ENCODE measurements around the gene TRAF4.

The TRAF4 gene, protein sequence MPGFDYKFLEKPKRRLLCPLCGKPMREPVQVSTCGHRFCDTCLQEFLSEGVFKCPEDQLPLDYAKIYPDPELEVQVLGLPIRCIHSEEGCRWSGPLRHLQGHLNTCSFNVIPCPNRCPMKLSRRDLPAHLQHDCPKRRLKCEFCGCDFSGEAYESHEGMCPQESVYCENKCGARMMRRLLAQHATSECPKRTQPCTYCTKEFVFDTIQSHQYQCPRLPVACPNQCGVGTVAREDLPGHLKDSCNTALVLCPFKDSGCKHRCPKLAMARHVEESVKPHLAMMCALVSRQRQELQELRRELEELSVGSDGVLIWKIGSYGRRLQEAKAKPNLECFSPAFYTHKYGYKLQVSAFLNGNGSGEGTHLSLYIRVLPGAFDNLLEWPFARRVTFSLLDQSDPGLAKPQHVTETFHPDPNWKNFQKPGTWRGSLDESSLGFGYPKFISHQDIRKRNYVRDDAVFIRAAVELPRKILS

GRCh38 chr17:28743243-28744103 is at the start of gene TRAF4:
TRAF4 (plus strand) TSS chr17:28744011; CDS start chr17:28744113, 102 bp downstream.
- peak; percentile 68 for DNase-seq

- no peak for DNase-seq
These were observed 45.4 kb upstream of the TRAF4 start for GRCh38 chr17:28698253-28698941.

DNA sequence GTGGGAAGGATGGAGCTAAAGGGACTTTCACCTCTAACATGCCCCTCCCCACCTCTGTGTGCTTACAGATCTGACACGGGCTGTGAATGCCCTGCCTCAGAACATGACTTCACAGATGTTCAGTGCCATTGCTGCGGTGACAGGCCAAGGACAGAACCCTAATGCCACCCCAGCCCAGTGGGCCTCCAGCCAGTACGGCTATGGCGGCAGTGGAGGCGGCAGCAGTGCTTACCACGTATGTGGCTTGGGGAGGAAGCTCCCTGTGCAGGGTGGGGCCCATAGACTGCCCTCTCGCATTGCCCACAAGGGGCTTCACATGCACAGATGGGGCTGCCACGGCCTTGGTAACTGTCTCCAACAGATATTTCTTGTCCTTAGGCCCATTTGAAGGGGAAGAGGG is 43.5 kb upstream of the TRAF4 start:
- no peak for DNase-seq

GRCh38 chr17:28700830-28701492 is 42.9 kb upstream of the TRAF4 start:
- no peak for DNase-seq

GRCh38 chr17:28702026-28702751 is 41.6 kb upstream of the TRAF4 start:
- DNase-seq: no peak

DNA sequence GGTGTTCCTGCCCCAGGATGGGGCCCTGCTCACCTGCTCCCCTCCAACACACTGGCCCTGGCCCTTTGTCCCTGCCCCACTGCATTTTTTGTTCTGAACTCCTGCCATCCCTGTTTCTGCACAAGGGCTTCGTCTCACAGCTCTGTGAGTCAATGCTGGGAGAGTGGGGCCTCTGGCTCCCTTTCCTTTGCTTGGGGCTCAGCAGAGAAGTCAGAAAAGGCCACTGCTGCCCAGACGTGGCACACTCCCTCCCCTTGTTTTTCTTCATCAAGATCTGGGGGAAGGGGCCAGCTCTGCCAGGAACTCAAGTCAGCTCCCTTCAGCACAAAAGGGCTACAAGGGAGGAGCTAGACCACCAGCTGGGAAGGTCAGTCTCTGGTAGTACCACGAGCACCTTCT is 41.1 kb upstream of the TRAF4 start:
- no peak for DNase-seq

GRCh38 chr17:28703552-28704218 is 40.1 kb upstream of the TRAF4 start:
- no peak for DNase-seq

DNA sequence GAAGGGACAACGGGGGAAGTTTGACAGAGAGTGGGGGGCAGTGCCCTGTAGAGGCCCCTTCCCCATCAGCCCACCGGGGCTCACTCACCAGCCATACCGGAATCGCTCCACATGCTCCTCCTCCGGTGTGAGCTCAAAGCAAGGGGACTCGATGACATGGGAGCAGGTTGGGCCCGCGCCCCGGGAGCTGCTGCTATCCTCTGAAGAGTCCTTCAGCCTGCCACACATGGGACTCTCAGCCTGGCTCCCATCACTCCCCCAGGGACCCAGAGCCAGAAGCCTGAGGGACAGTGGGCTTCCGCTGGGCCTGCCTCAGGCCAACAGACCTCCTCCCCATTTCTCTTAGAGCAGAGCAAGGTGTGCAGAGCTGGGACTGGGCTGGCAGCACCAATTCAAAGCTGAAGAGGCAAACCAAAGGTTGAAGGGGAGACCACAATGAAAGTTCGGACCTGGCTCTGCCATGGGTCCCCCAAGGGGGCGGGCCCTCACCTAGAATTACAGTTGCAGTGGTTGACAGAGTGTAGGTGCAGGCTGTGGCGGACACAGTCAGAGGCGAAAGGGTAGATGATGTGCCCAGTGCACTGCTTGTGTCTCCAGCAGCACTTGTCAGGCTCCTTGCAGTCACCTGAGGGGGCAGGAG is 39.5 kb upstream of the TRAF4 start:
- no peak for DNase-seq

DNA sequence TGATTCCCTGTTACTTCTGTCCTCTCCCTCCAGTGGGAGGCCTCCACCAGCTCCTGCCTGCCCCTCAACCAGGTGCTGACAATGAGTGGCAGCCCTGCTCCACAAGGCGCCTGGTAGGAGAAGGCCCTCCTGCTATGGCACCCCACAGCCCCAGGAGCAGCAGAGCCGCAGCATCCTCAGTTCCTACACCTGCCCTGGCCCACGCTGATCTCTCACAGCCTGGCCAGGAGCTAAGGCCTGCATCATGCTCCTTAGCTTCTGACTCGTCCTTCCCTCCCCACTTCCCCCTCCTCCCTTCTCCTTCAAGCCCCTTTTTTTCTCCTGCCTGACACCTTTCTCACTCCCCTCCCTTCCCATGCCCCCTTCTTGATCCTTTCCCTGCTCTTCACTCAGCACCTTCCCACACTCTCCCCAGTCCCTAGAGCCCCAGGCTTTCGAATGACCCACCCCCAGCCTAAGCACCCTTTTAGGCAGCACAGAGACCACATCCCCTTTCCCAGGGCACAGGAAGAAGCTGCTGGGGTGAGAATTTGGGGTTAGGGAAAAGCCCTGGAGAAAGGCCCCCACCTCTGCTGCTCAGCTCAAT is 38.6 kb upstream of the TRAF4 start:
- DNase-seq: no peak

DNA sequence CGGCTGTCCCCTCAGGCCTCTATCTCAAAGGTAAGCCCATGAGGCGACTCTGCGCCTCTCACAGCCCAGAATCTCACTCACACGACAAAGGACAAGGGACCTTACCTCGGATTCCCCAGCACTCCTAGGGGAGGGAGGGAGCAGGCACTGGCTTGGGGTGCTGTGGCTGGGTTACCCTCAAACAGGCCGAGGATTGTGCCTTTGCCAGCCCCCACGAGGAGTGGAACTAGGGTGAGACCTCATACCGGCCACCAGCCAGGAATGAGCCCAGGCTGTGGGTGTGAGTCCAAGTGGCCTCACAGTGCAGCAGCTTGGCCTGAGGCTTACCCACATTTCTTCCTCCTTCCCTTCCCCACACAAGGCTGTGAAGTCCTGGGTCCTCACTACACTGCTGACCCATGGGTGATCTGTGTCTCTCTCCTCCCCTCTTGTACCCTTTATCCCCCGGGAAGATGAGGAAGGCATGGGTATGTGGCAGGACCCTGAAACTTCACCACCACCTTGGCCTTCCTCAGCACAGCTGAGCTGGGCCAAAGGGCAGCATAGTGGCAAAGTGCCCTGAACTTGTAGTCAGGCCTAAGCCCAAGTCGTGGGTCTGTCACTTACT is 38.0 kb upstream of the TRAF4 start:
- no peak for DNase-seq

- no peak for DNase-seq
These were observed 37.1 kb upstream of the TRAF4 start for GRCh38 chr17:28706471-28707338.

DNA sequence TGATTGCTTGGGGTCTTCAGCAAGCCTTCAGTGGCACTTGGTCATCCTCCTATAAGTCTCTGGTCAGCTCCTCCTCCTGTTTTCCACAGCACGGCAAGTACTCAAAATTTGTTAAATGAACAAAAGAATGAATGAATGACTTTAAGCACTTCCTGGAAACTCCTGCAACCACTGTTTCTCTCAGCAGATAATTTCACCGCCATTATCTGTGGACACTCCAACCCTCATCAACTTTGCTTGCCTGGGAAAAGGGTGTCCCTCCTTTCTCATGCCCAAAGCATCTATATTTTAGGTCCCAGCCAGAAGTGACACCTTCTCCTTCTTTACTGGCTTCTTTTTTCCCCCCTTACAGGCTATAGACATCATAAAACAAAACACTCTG is 36.5 kb upstream of the TRAF4 start:
- no peak for DNase-seq

DNA sequence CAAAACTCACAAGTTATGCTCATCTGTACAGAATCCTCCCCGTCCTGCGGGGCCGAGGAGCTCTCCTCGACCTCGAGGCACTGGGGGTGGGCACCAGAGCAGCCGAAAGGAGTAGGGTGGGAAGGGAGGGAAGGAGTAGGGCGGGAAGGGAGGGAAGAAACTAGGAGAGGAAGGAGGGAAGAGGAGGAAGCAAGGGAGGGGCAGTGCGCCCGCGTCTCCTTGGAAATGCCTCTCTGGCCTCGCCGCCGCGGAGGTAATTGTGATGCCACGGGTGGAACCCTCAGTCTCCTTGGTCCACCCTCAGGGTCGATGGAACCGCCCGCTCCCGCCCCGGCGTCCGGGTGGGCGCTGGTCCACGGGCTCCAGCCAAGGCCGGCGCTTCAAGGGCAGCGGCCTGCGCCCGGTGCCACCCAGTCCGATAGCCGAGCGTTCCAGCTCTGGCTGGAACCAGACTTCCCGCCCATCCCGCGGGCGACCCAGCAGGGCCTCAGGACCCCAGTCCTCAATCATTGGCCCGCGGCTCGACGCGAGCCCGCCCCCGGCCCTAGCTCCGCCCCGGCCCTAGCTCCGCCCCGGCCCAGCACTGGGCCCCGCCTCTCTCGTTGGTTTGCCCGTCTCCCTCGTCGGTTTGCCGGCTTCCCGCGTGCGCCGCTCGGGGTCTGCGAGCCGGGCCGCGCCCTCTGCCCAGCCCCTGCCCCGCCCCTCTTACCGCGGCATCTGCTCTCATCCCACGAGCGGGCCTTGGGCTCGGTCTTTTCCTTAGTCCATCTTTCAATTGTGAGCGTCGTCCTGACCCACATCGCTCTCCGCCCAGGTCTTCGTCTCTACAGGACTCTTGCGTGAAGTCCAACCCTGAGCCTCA is 32.7 kb upstream of the TRAF4 start:
- peak; percentile 49 for DNase-seq

DNA sequence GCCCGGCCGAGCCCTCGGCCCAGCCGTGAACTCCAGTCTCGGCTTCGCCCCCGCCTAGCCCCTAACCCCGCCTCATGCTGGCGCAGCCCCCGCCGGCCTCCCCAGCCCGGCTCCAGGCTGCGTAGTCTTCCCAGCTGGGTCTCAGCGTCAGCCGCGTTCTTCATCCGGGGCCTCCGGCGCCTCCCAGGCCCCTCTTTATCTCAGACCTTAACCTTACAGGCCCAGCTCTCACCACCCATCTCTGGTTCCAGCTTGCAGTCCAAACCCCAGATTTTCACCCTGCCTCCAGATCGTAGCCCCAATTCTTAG is 32.1 kb upstream of the TRAF4 start, which contains the start of gene PROCA1:
Gene PROCA1, minus strand, starts transcription at position 166 of the 309 bp plus-strand sequence. CDS start 228 bp downstream, outside the sequence.
- DNase-seq: no peak

DNA sequence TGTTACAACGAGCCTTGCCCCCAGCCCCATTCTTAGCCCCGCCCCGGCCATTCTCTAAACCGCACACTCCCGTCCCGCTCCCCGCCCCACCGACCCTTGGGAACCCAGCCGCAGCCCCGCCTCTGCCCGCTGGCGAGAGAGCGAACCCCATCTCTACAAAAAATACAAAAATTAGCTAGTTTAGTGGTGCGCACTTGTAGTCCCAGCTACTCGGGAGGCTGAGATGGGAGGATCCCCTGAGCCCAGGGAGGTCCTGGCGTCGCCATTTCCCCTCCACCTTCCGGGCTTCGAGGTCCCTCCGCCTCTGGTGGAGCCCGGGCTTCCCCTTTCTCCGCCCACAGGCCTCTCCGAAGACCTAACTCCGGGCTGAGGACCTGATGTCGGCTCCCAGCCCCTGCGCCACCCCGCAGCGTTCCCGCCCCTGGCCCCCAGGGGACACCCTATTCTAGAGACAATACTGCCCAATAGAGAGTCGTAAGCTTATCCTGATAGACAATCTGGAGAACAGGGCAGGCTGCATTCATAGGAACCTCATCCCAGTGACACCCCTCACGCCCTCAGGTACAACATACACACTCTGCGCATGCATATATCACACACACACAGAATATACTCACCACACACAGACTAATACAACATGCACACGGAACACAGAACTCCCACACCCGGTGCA is 31.6 kb upstream of the TRAF4 start:
- DNase-seq: peak; percentile 47

- no peak for DNase-seq
These were observed 31.0 kb upstream of the TRAF4 start for GRCh38 chr17:28712705-28713415.

DNA sequence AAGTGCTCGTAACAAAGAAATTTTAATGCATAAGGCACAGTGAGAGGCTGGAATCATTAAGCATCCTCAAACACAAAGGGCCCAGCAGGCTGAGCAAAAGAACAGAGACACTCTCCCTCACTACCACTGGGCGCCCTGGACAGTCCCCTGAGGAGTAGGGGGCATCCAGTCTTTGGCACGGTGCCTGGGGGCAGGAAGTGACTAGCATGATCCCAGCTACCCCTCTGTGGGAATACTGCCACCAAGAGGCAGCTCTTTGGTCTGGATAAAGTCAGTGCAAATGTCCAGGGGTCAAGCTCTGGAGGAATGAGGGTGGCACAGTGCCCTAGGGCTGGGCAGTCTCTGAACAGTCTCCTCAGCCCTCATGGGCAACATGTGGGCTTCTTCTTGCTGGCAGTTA is 29.5 kb upstream of the TRAF4 start:
- no peak for DNase-seq
